ENCODE measurements around the gene EXOC4. TPM values are rescaled to one million over a fixed set of nuclear protein-coding genes. Genes with fewer than 3 reads are reported as not detected.

Gene EXOC4
- total RNA-seq, 4 donors from 2014 or later = 82.4 to 204 (median 128) TPM

GRCh38 chr7:133367561-133367960, 114.7 kb downstream of the EXOC4 start:
- intact Hi-C loops (cut with DNase I; ENCODE audit: low total_unique reads) = no loop called here
- 55 to 66% methylated on average over 2 to 3 of the region's 3 CpGs for WGBS, 2 donors (ENCODE audit: low coverage in 1 of 2)
- no peak for TF ChIP-seq POLR2AphosphoS5 (IDR thresholded peaks at IDR 0.05)
- TF ChIP-seq POLR2A (IDR thresholded peaks at IDR 0.05) = no peak
- TF ChIP-seq, protein P1, sequence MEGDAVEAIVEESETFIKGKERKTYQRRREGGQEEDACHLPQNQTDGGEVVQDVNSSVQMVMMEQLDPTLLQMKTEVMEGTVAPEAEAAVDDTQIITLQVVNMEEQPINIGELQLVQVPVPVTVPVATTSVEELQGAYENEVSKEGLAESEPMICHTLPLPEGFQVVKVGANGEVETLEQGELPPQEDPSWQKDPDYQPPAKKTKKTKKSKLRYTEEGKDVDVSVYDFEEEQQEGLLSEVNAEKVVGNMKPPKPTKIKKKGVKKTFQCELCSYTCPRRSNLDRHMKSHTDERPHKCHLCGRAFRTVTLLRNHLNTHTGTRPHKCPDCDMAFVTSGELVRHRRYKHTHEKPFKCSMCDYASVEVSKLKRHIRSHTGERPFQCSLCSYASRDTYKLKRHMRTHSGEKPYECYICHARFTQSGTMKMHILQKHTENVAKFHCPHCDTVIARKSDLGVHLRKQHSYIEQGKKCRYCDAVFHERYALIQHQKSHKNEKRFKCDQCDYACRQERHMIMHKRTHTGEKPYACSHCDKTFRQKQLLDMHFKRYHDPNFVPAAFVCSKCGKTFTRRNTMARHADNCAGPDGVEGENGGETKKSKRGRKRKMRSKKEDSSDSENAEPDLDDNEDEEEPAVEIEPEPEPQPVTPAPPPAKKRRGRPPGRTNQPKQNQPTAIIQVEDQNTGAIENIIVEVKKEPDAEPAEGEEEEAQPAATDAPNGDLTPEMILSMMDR (IDR thresholded peaks at IDR 0.05) = no peak
- no peak for TF ChIP-seq EP300 (IDR thresholded peaks at IDR 0.05; ENCODE audit: low read depth)
- Histone ChIP-seq H3K4me3 (no peak overlapping the region), H3K4me1 (peaks cover 0 to 38% (median 4%) of the 10 kb centered on the region in 4 donors), H3K36me3 (no peaks in the 10 kb centered on the region), H3K9me3 (no peaks in the 10 kb centered on the region), H3K27me3 (no peaks in the 10 kb centered on the region), H3K27ac (no peak overlapping the region)
- in situ Hi-C loops (cut with MboI; ENCODE audit: low pct_ligation_motif_present in 1 of 4, low pct_unique_long_range_greater_than_20kb in 1 of 4, low sequenced_read_pairs in 3 of 4) = no loop called here
- DNase-seq = no peak

GRCh38 chr7:133369130-133369529, 116.3 kb downstream of the EXOC4 start:
- intact Hi-C loops (cut with DNase I; ENCODE audit: low total_unique reads) = no loop called here
- Histone ChIP-seq H3K4me1 (peaks cover 0 to 38% (median 4%) of the 10 kb centered on the region in 4 donors), H3K4me3 (no peak overlapping the region), H3K9me3 (no peaks in the 10 kb centered on the region), H3K27me3 (no peaks in the 10 kb centered on the region), H3K27ac (no peak overlapping the region), H3K36me3 (no peaks in the 10 kb centered on the region)
- no peak for DNase-seq
- WGBS, 2 donors (ENCODE audit: low coverage in 1 of 2) = 89 to 90% methylated on average over 3 of the region's 3 CpGs
- in situ Hi-C loops (cut with MboI; ENCODE audit: low pct_ligation_motif_present in 1 of 4, low pct_unique_long_range_greater_than_20kb in 1 of 4, low sequenced_read_pairs in 3 of 4) = no loop called here
- TF ChIP-seq POLR2AphosphoS5 (IDR thresholded peaks at IDR 0.05) (no peak), EP300 (IDR thresholded peaks at IDR 0.05; ENCODE audit: low read depth) (no peak), POLR2A (IDR thresholded peaks at IDR 0.05) (no peak)
- TF ChIP-seq, protein P1 (IDR thresholded peaks at IDR 0.05) = no peak

GRCh38 chr7:133371616-133372015, 118.7 kb downstream of the EXOC4 start:
- Histone ChIP-seq H3K9me3 (no peaks in the 10 kb centered on the region), H3K27ac (no peak overlapping the region), H3K4me1 (peaks cover 0 to 19% (median 0%) of the 10 kb centered on the region in 4 donors), H3K36me3 (peaks cover 0 to 6% (median 0%) of the 10 kb centered on the region in 4 donors), H3K27me3 (no peaks in the 10 kb centered on the region), H3K4me3 (no peak overlapping the region)
- in situ Hi-C loops (cut with MboI; ENCODE audit: low pct_ligation_motif_present in 1 of 4, low pct_unique_long_range_greater_than_20kb in 1 of 4, low sequenced_read_pairs in 3 of 4) = no loop called here
- intact Hi-C loops (cut with DNase I; ENCODE audit: low total_unique reads) = no loop called here
- 95 to 98% methylated on average over 4 of the region's 4 CpGs for WGBS, 2 donors (ENCODE audit: low coverage in 1 of 2)
- DNase-seq = no peak
- no peak for TF ChIP-seq POLR2AphosphoS5 (IDR thresholded peaks at IDR 0.05)

DNA sequence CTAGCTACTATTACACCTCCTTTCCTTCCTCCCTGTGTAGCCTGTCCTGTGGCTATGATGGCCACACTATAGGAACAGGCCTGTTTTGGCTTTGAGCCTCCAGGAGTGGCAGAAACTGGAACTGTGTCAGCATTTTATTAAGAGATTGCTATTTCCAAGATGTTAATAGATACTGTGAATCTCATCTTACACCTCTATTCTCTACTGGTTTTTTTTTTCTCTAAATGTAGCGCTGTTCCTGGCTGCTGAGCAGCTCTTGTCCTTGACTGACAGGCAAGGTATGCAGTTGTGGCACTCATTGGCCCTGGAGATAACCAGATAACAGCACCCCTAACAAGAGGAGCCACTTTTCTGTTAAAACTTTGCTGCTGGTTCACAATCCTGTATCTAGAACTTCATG, 119.5 kb downstream of the EXOC4 start:
- H3K36me3 ChIP-seq = peaks cover 0 to 6% (median 0%) of the 10 kb centered on the region in 4 donors
- H3K9me3 ChIP-seq = no peaks in the 10 kb centered on the region
- H3K4me3 ChIP-seq = no peak overlapping the region
- peaks cover 0 to 15% (median 0%) of the 10 kb centered on the region in 4 donors for H3K4me1 ChIP-seq
- no peak overlapping the region for H3K27ac ChIP-seq
- WGBS, 2 donors (ENCODE audit: low coverage in 1 of 2) = 94 to 100% methylated on average over 1 of the region's 1 CpG
- TF ChIP-seq, protein P1 (IDR thresholded peaks at IDR 0.05) = no peak
- no peak for TF ChIP-seq EP300 (IDR thresholded peaks at IDR 0.05; ENCODE audit: low read depth)
- TF ChIP-seq POLR2AphosphoS5 (IDR thresholded peaks at IDR 0.05) = no peak
- no peak for TF ChIP-seq POLR2A (IDR thresholded peaks at IDR 0.05)
- no peaks in the 10 kb centered on the region for H3K27me3 ChIP-seq
- intact Hi-C loops (cut with DNase I; ENCODE audit: low total_unique reads) (no loop called here), in situ Hi-C loops (cut with MboI; ENCODE audit: low pct_ligation_motif_present in 1 of 4, low pct_unique_long_range_greater_than_20kb in 1 of 4, low sequenced_read_pairs in 3 of 4) (no loop called here)
- DNase-seq = no peak

GRCh38 chr7:133376514-133376913, 123.6 kb downstream of the EXOC4 start:
- Histone ChIP-seq H3K9me3 (no peaks in the 10 kb centered on the region), H3K27ac (no peak overlapping the region), H3K36me3 (peaks cover 0 to 6% (median 0%) of the 10 kb centered on the region in 4 donors), H3K4me1 (no peaks in the 10 kb centered on the region), H3K4me3 (no peak overlapping the region), H3K27me3 (no peaks in the 10 kb centered on the region)
- intact Hi-C loops (cut with DNase I; ENCODE audit: low total_unique reads) (no loop called here), in situ Hi-C loops (cut with MboI; ENCODE audit: low pct_ligation_motif_present in 1 of 4, low pct_unique_long_range_greater_than_20kb in 1 of 4, low sequenced_read_pairs in 3 of 4) (no loop called here)
- WGBS, 2 donors (ENCODE audit: low coverage in 1 of 2) = 83 to 100% methylated on average over 1 of the region's 1 CpG
- no peak for DNase-seq
- TF ChIP-seq POLR2AphosphoS5 (IDR thresholded peaks at IDR 0.05) (no peak), POLR2A (IDR thresholded peaks at IDR 0.05) (no peak), EP300 (IDR thresholded peaks at IDR 0.05; ENCODE audit: low read depth) (no peak)
- TF ChIP-seq, protein P1 (IDR thresholded peaks at IDR 0.05) = no peak

All from transverse colon (tissue), 4 donors.